GM12878 (cell line): Measurements from ENCODE around the gene ABHD15. TPM values are rescaled to one million over a fixed set of nuclear protein-coding genes. Genes with fewer than 3 reads are reported as not detected.

Experiments used
- BMI1 ChIP-seq: fragments of 450-650 bp; IDR thresholded peaks from 2 replicates; pipeline ENCODE4 v1.6.1; 2016; ENCODE audit warnings: mild to moderate bottlenecking, moderate library complexity, borderline replicate concordance
- BRCA1 ChIP-seq: IDR thresholded peaks from 2 replicates; pipeline ENCODE4 v1.6.1; 2011; ENCODE audit warnings: low read depth, low read length, improper control_type of control experiment
- CHD4 ChIP-seq: fragments of 200-600 bp; sonication (generic); IDR thresholded peaks from 2 replicates; pipeline ENCODE4 v1.6.1; 2016; ENCODE audit warnings: mild to moderate bottlenecking
- E2F8 ChIP-seq: fragments of 450-650 bp; IDR thresholded peaks from 2 replicates; pipeline ENCODE4 v1.6.1; 2018; ENCODE audit warnings: mild to moderate bottlenecking, low read depth, moderate library complexity; ENCODE audit not compliant: partially characterized antibody
- HDAC2 ChIP-seq: fragments of 200-600 bp; sonication (generic); IDR thresholded peaks from 2 replicates; pipeline ENCODE4 v1.6.1; 2017
- HDAC6 ChIP-seq: fragments of 200-600 bp; sonication (generic); IDR thresholded peaks from one replicate; pipeline ENCODE4 v1.8.0; 2017; ENCODE audit warnings: antibody characterized with exemption; ENCODE audit not compliant: unreplicated experiment
- IRF3 ChIP-seq: fragments of 450-650 bp; IDR thresholded peaks from 2 replicates; pipeline ENCODE4 v1.6.1; 2014; ENCODE audit warnings: mild to moderate bottlenecking
- SKIL ChIP-seq: fragments of 450-650 bp; IDR thresholded peaks from 2 replicates; pipeline ENCODE4 v1.6.1; 2017; ENCODE audit warnings: mild to moderate bottlenecking, low read depth, inconsistent platforms; ENCODE audit not compliant: poor library complexity, severe bottlenecking
- WRNIP1 ChIP-seq: IDR thresholded peaks from 2 replicates; pipeline ENCODE4 v1.6.1; 2011; ENCODE audit warnings: low read depth, low read length, improper control_type of control experiment, borderline replicate concordance
- ZBED1 ChIP-seq: IDR thresholded peaks from 2 replicates; pipeline ENCODE4 v1.6.1; 2016; ENCODE audit warnings: borderline replicate concordance
- polyA plus RNA-seq, 11 experiments: library from polyadenylated mRNA; depleted of rRNA in 4 of 11; unstranded in 6 of 11; stranded (reverse) in 5 of 11; fragments of >200 nt; fragmentation: Nextera tagmentation in 4 of 11; fragmentation: Illumina TruSeq in 1 of 11; extraction: Ambion mirVana in 4 of 11; extraction: Trizol in 1 of 11; gene quantifications; 1 replicate in 1 of 11; 2 replicates in 10 of 11; pipeline versions ENCODE4 v1.2.1 to v1.2.3, GENCODE V29; 2011 to 2016; ENCODE audit warnings: inconsistent platforms in 2 of 11, missing spikeins in 2 of 11, low read depth in 1 of 11
- total RNA-seq, 4 experiments: library from RNA; depleted of rRNA in 3 of 4; stranded (reverse); fragments of >200 nt in 3 of 4; fragmentation: Illumina TruSeq in 1 of 4; extraction: Trizol in 1 of 4; gene quantifications; 2 replicates each; pipeline versions ENCODE4 v1.2.1 to v1.2.3, GENCODE V29; 2013 to 2021
- TF ChIP-seq, protein P1 (sequence below): fragments of 450-650 bp; IDR thresholded peaks from 2 replicates; pipeline ENCODE4 v1.6.1; 2017; ENCODE audit warnings: antibody characterized with exemption, mild to moderate bottlenecking, moderate library complexity
- TF ChIP-seq, protein P2 (sequence below): IDR thresholded peaks from 2 replicates; pipeline ENCODE4 v1.6.1; 2012; ENCODE audit warnings: low read depth, low read length, improper control_type of control experiment

The ABHD15 gene
- total and polyA plus RNA-seq, 10 of the 15 experiments (the other 5 are each of a cell fraction or from before 2014, with no cell fraction given) = 2.1 to 9.2 (median 4.9) TPM

DNA sequence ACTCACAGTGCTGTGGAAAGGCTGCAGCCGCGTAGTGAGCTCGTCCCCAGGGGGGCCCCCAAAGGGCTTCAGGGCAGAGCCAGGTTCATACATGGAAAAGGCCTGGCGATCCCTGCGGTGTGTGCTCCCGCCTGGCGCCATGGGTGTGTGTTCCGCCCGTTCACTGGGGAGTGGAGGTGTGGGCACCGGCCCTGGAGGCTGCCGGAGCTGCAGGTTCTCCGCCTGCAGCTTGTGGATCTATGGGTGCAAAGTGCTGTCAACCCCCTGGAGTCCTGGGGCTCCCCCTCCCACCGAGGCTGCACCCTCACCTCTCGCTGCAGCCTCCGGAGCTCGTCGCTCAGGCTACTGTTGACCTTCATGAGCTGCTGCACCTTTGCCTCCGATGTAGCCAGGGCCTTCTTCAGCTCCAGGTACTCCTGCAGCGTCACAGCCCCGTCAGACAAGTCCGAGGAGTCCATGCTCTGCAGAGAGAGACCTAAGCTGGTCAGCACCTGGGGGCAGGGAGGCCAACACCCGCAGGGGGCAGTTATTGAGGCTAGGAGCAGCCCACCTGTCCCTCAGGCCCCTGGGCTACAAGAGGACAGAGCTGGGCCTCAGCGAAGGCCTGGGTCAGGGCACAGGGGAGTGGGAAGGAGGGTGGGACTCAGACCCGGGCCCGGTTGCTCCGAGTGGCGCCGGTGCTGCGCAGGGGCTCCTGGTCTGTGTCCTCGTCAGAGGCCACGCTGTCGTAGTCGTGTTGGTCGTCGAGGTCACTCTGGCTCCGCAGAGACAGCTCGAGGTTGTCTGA is 9.6 kb upstream of the ABHD15 start (continued):
- TF ChIP-seq SKIL = no peak
- no peak for TF ChIP-seq HDAC2
- TF ChIP-seq WRNIP1 = no peak
- TF ChIP-seq E2F8 = no peak
- TF ChIP-seq, protein P1, sequence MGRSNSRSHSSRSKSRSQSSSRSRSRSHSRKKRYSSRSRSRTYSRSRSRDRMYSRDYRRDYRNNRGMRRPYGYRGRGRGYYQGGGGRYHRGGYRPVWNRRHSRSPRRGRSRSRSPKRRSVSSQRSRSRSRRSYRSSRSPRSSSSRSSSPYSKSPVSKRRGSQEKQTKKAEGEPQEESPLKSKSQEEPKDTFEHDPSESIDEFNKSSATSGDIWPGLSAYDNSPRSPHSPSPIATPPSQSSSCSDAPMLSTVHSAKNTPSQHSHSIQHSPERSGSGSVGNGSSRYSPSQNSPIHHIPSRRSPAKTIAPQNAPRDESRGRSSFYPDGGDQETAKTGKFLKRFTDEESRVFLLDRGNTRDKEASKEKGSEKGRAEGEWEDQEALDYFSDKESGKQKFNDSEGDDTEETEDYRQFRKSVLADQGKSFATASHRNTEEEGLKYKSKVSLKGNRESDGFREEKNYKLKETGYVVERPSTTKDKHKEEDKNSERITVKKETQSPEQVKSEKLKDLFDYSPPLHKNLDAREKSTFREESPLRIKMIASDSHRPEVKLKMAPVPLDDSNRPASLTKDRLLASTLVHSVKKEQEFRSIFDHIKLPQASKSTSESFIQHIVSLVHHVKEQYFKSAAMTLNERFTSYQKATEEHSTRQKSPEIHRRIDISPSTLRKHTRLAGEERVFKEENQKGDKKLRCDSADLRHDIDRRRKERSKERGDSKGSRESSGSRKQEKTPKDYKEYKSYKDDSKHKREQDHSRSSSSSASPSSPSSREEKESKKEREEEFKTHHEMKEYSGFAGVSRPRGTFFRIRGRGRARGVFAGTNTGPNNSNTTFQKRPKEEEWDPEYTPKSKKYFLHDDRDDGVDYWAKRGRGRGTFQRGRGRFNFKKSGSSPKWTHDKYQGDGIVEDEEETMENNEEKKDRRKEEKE = no peak
- no peak for TF ChIP-seq BMI1
- TF ChIP-seq CHD4 = no peak
- no peak for TF ChIP-seq IRF3
- no peak for TF ChIP-seq ZBED1
- TF ChIP-seq BRCA1 = no peak
- TF ChIP-seq, protein P2, sequence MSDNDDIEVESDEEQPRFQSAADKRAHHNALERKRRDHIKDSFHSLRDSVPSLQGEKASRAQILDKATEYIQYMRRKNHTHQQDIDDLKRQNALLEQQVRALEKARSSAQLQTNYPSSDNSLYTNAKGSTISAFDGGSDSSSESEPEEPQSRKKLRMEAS = no peak
- no peak for TF ChIP-seq HDAC6
